Measurements from ENCODE around the gene CNDP1. TPM values are rescaled to one million over a fixed set of nuclear protein-coding genes. Genes with fewer than 3 reads are reported as not detected.

The CNDP1 gene
- total RNA-seq, 1 donor: not detected

GRCh38 chr18:74493689-74494088 lies 40.6 kb upstream of the CNDP1 start:
- TF ChIP-seq CTCF (IDR thresholded peaks at IDR 0.05; ENCODE audit: insufficient read depth, low read depth, low read length): peak; percentile 62
- peak; percentile 72 for DNase-seq (ENCODE audit: low read depth)

GRCh38 chr18:74494514-74494913 lies 39.8 kb upstream of the CNDP1 start:
- H3K4me3 ChIP-seq (ENCODE audit: low read depth, low read length): no peak overlapping the region
- no peak for TF ChIP-seq CTCF (IDR thresholded peaks at IDR 0.05; ENCODE audit: insufficient read depth, low read depth, low read length)
- no peak for DNase-seq (ENCODE audit: low read depth)

More at GRCh38 chr18:74493689-74494088, 40.6 kb upstream of the CNDP1 start:
- no peak overlapping the region for H3K4me3 ChIP-seq (ENCODE audit: low read depth, low read length)

- no peak for TF ChIP-seq CTCF (IDR thresholded peaks at IDR 0.05; ENCODE audit: insufficient read depth, low read depth, low read length)
- peak within 1 kb of the TSS; percentile 90 for H3K4me3 ChIP-seq (ENCODE audit: low read depth, low read length)
- DNase-seq (ENCODE audit: low read depth): peak; percentile 99
These were observed 38.5 kb upstream of the CNDP1 start, which contains the start of gene CNDP2 for GRCh38 chr18:74495581-74496507. Gene CNDP2, plus strand, starts transcription at chr18:74496363. Its CDS starts 3,611 bp downstream, at chr18:74499974.

GRCh38 chr18:74496508-74497323 lies 37.6 kb upstream of the CNDP1 start:
- peak overlapping the region; percentile 90 for H3K4me3 ChIP-seq (ENCODE audit: low read depth, low read length)
- peak; percentile 57 for DNase-seq (ENCODE audit: low read depth)
- TF ChIP-seq CTCF (IDR thresholded peaks at IDR 0.05; ENCODE audit: insufficient read depth, low read depth, low read length): peak; percentile 15

- DNase-seq (ENCODE audit: low read depth): no peak
- TF ChIP-seq CTCF (IDR thresholded peaks at IDR 0.05; ENCODE audit: insufficient read depth, low read depth, low read length): no peak
- peak overlapping the region; percentile 90 for H3K4me3 ChIP-seq (ENCODE audit: low read depth, low read length)
These were observed 37.0 kb upstream of the CNDP1 start for GRCh38 chr18:74497324-74497676.

- TF ChIP-seq CTCF (IDR thresholded peaks at IDR 0.05; ENCODE audit: insufficient read depth, low read depth, low read length): no peak
- DNase-seq (ENCODE audit: low read depth): no peak
- no peak overlapping the region for H3K4me3 ChIP-seq (ENCODE audit: low read depth, low read length)
These were observed 36.5 kb upstream of the CNDP1 start for GRCh38 chr18:74497778-74498177.

All from fibroblast of villous mesenchyme (primary cell).